WTC11 (cell line): ENCODE measurements around the gene ANTKMT. TPM values are rescaled to one million over a fixed set of nuclear protein-coding genes. Genes with fewer than 3 reads are reported as not detected.
A peak's percentile ranks its signal among the peaks of the same experiment; 100 is the strongest.

Experiments used
- ATAC-seq: fragments of 200-7000 bp; cut with Tn5 transposase; 2 replicates; pipeline ENCODE4 v1.10.0; 2021; ENCODE audit warnings: mild to moderate bottlenecking, moderate library complexity
- CTCF ChIA-PET: fragments of 300-600 bp; sonication (Branson Sonifier 250); formaldehyde crosslinking; loops from one replicate; lab custom pipeline; 2021; ENCODE audit warnings: antibody characterized with exemption; lab: Charles Lee
- POLR2A ChIA-PET: fragments of 350-600 bp; sonication (Branson Sonifier 250); formaldehyde crosslinking; loops from one replicate; lab custom pipeline; 2021; ENCODE audit warnings: antibody characterized with exemption; lab: Charles Lee
- DNase-seq: peaks from one replicate; pipeline ENCODE4 v3.0.0; 2021; ENCODE audit warnings: low spot score
- H3K27ac Mint-ChIP-seq: 2 replicates; pipeline ENCODE4 v1.8.0; 2021; ENCODE audit warnings: mixed read lengths
- H3K27me3 Mint-ChIP-seq: 2 replicates; pipeline ENCODE4 v1.8.0; 2021; ENCODE audit warnings: low read depth, mild to moderate bottlenecking, moderate library complexity, mixed read lengths
- H3K36me3 Mint-ChIP-seq: 2 replicates; pipeline ENCODE4 v1.8.0; 2021; ENCODE audit warnings: mixed read lengths
- H3K4me1 Mint-ChIP-seq: 2 replicates; pipeline ENCODE4 v1.8.0; 2022; ENCODE audit warnings: mixed read lengths
- H3K4me3 Mint-ChIP-seq: 2 replicates; pipeline ENCODE4 v1.8.0; 2021; ENCODE audit warnings: mild to moderate bottlenecking, moderate library complexity, mixed read lengths
- H3K9me3 Mint-ChIP-seq: 2 replicates; pipeline ENCODE4 v1.8.0; 2021; ENCODE audit warnings: mixed read lengths
- CREB1 ChIP-seq: sonication (generic); formaldehyde crosslinking; IDR thresholded peaks from 2 replicates; pipeline ENCODE4 v1.8.0; 2023; ENCODE audit warnings: mild to moderate bottlenecking, missing genetic modification reagents
- E2F1 ChIP-seq: sonication (generic); formaldehyde crosslinking; IDR thresholded peaks from 2 replicates; pipeline ENCODE4 v1.8.0; 2022; ENCODE audit warnings: mild to moderate bottlenecking, missing genetic modification reagents
- EMX1 ChIP-seq: fragments of 250-450 bp; sonication (Bioruptor Pico); IDR thresholded peaks from 2 replicates; pipeline ENCODE4 v1.8.0; 2021; ENCODE audit warnings: mild to moderate bottlenecking
- ESRRA ChIP-seq: sonication (generic); formaldehyde crosslinking; IDR thresholded peaks from 2 replicates; pipeline ENCODE4 v1.8.1; 2022; ENCODE audit warnings: mild to moderate bottlenecking, missing genetic modification reagents, borderline replicate concordance
- ETV6 ChIP-seq: sonication (generic); formaldehyde crosslinking; IDR thresholded peaks from 2 replicates; pipeline ENCODE4 v1.8.1; 2022; ENCODE audit warnings: mild to moderate bottlenecking, missing genetic modification reagents
- FOXP1 ChIP-seq: sonication (generic); formaldehyde crosslinking; IDR thresholded peaks from 2 replicates; pipeline ENCODE4 v1.8.0; 2022; ENCODE audit warnings: missing genetic modification reagents, mild to moderate bottlenecking, moderate library complexity, borderline replicate concordance
- FOXP4 ChIP-seq: sonication (generic); formaldehyde crosslinking; IDR thresholded peaks from 2 replicates; pipeline ENCODE4 v1.8.0; 2022; ENCODE audit warnings: mild to moderate bottlenecking, missing genetic modification reagents
- HMGA2 ChIP-seq: fragments of 250-450 bp; sonication (Bioruptor Pico); IDR thresholded peaks from 2 replicates; pipeline ENCODE4 v1.4.0; 2021; ENCODE audit warnings: mild to moderate bottlenecking, moderate library complexity
- MLX ChIP-seq: sonication (generic); formaldehyde crosslinking; IDR thresholded peaks from 2 replicates; pipeline ENCODE4 v1.8.1; 2023; ENCODE audit warnings: mild to moderate bottlenecking, missing genetic modification reagents, moderate library complexity
- NFE2L1 ChIP-seq: sonication (generic); formaldehyde crosslinking; IDR thresholded peaks from 2 replicates; pipeline ENCODE4 v1.8.1; 2023; ENCODE audit warnings: missing genetic modification reagents
- NR2C2 ChIP-seq: sonication (generic); formaldehyde crosslinking; IDR thresholded peaks from 2 replicates; pipeline ENCODE4 v1.8.0; 2022; ENCODE audit warnings: mild to moderate bottlenecking, missing genetic modification reagents
- NR3C1 ChIP-seq: sonication (generic); formaldehyde crosslinking; conservative IDR thresholded peaks from 2 replicates; pipeline ENCODE4 v1.8.1; 2023; ENCODE audit warnings: low read depth, mild to moderate bottlenecking, missing genetic modification reagents
- PRRX2 ChIP-seq: fragments of 250-450 bp; sonication (Bioruptor Pico); IDR thresholded peaks from 2 replicates; pipeline ENCODE4 v1.8.0; 2021; ENCODE audit warnings: mild to moderate bottlenecking
- RORB ChIP-seq: fragments of 250-450 bp; sonication (Bioruptor Pico); IDR thresholded peaks from 2 replicates; pipeline ENCODE4 v1.9.0; 2021; ENCODE audit warnings: mild to moderate bottlenecking
- SP1 ChIP-seq: sonication (generic); formaldehyde crosslinking; conservative IDR thresholded peaks from 2 replicates; pipeline ENCODE4 v1.8.1; 2022; ENCODE audit warnings: missing genetic modification reagents
- TCF7 ChIP-seq: sonication (generic); formaldehyde crosslinking; IDR thresholded peaks from 2 replicates; pipeline ENCODE4 v1.8.0; 2022; ENCODE audit warnings: mild to moderate bottlenecking, low read depth, missing genetic modification reagents, moderate library complexity
- USF1 ChIP-seq: sonication (generic); formaldehyde crosslinking; IDR thresholded peaks from 2 replicates; pipeline ENCODE4 v1.8.0; 2022; ENCODE audit warnings: mild to moderate bottlenecking, missing genetic modification reagents
- USF2 ChIP-seq: sonication (generic); formaldehyde crosslinking; IDR thresholded peaks from 2 replicates; pipeline ENCODE4 v1.8.1; 2023; ENCODE audit warnings: mild to moderate bottlenecking, missing genetic modification reagents, moderate library complexity
- ZNF219 ChIP-seq: sonication (generic); formaldehyde crosslinking; IDR thresholded peaks from 2 replicates; pipeline ENCODE4 v1.8.0; 2023; ENCODE audit warnings: missing genetic modification reagents, mild to moderate bottlenecking, borderline replicate concordance
- ZNF232 ChIP-seq: sonication (generic); formaldehyde crosslinking; IDR thresholded peaks from 2 replicates; pipeline ENCODE4 v1.8.0; 2022; ENCODE audit warnings: mild to moderate bottlenecking, missing genetic modification reagents
- ZNF263 ChIP-seq: sonication (generic); formaldehyde crosslinking; IDR thresholded peaks from 2 replicates; pipeline ENCODE4 v1.8.1; 2022; ENCODE audit warnings: low read depth, mild to moderate bottlenecking, moderate library complexity, missing genetic modification reagents
- ZNF416 ChIP-seq: fragments of 250-450 bp; sonication (Bioruptor Pico); IDR thresholded peaks from 2 replicates; pipeline ENCODE4 v1.9.0; 2021; ENCODE audit warnings: mild to moderate bottlenecking, inconsistent platforms
- ZNF423 ChIP-seq: fragments of 250-450 bp; sonication (Bioruptor Pico); IDR thresholded peaks from 2 replicates; pipeline ENCODE4 v2.1.2; 2022; ENCODE audit warnings: mild to moderate bottlenecking, moderate library complexity
- ZNF512 ChIP-seq: sonication (generic); formaldehyde crosslinking; IDR thresholded peaks from 2 replicates; pipeline ENCODE4 v1.8.1; 2022; ENCODE audit warnings: missing genetic modification reagents, borderline replicate concordance
- ZNF532 ChIP-seq: fragments of 250-450 bp; sonication (Bioruptor Pico); IDR thresholded peaks from 2 replicates; pipeline ENCODE4 v1.9.0; 2021; ENCODE audit warnings: mild to moderate bottlenecking, borderline replicate concordance
- ZNF671 ChIP-seq: fragments of 250-450 bp; sonication (Bioruptor Pico); IDR thresholded peaks from 2 replicates; pipeline ENCODE4 v1.8.0; 2021; ENCODE audit warnings: mild to moderate bottlenecking
- total RNA-seq: library from RNA; stranded (reverse); gene quantifications from 3 replicates; pipeline ENCODE4 v1.2.3, GENCODE V29; 2021

ANTKMT gene
- total RNA-seq, 1 experiment from 2014 or later, result 40.6 TPM

- POLR2A ChIA-PET, result interaction anchor here (1.0 to 2.0 kb wide), 6 partner anchors 9 to 93 kb away, joined by 3 to 6 read pairs (median 4); partner anchors contain the start of genes CHTF18, JMJD8, RPUSD1 and STUB1
- TF ChIP-seq CREB1 (CRISPR knock-in tag) (0 out of 2 replicates have a peak, but pooled peaks have one; percentile 36), ZNF512 (CRISPR knock-in tag) (no peak), SP1 (CRISPR knock-in tag) (peak; percentile 60), ZNF532 (no peak), RORB (CRISPR knock-in tag) (no peak), ZNF232 (0 out of 2 replicates have a peak, but pooled peaks have one; percentile 19), HMGA2 (CRISPR knock-in tag) (no peak), NR2C2 (CRISPR knock-in tag) (no peak), FOXP4 (peak; percentile 32; the same call in 1 of the 2 replicates), E2F1 (CRISPR knock-in tag) (peak; percentile 77; the same call in 1 of the 2 replicates), ZNF671 (CRISPR knock-in tag) (no peak), ZNF423 (CRISPR knock-in tag) (no peak), ZNF219 (CRISPR knock-in tag) (no peak), USF2 (CRISPR knock-in tag) (peak; percentile 86), ZNF416 (CRISPR knock-in tag) (no peak), FOXP1 (CRISPR knock-in tag) (peak; percentile 96), NR3C1 (CRISPR knock-in tag) (no peak), NFE2L1 (CRISPR knock-in tag) (peak; percentile 84), ETV6 (peak; percentile 53; the same call in 1 of the 2 replicates), PRRX2 (CRISPR knock-in tag) (no peak), ESRRA (CRISPR knock-in tag) (peak; percentile 71; the same call in 1 of the 2 replicates), MLX (CRISPR knock-in tag) (no peak), TCF7 (CRISPR knock-in tag) (peak; percentile 36; the same call in 1 of the 2 replicates), EMX1 (no peak), ZNF263 (CRISPR knock-in tag) (no peak), USF1 (CRISPR knock-in tag) (peak; percentile 68)
Measured at GRCh38 chr16:695355-696089, 25.4 kb upstream of the ANTKMT start.

More at GRCh38 chr16:695355-696089, 25.4 kb upstream of the ANTKMT start:
- H3K27me3 Mint-ChIP-seq, result peaks cover 80% of the 10 kb centered on the region
- no peak overlapping the region for H3K27ac Mint-ChIP-seq
- peaks cover 4% of the 10 kb centered on the region; the same call in 1 of the 2 replicates for H3K4me1 Mint-ChIP-seq
- no peaks in the 10 kb centered on the region for H3K9me3 Mint-ChIP-seq
- ATAC-seq, result peak; percentile 18
- CTCF ChIA-PET, result interaction anchor here (1.0 to 2.5 kb wide), 19 partner anchors 9 to 208 kb away, joined by 3 to 12 read pairs (median 5); partner anchors contain the start of genes CHTF18, CIAO3, JMJD8 and METRN
- peak overlapping the region; percentile 74 for H3K4me3 Mint-ChIP-seq
- H3K36me3 Mint-ChIP-seq, result no peaks in the 10 kb centered on the region
- peak; percentile 68 for DNase-seq
